GM23338 (cell line): ENCODE measurements around the gene FGF11. TPM values are rescaled to one million over a fixed set of nuclear protein-coding genes. Genes with fewer than 3 reads are reported as not detected.

Experiments used
- ATAC-seq: fragments of 200-7000 bp; cut with Tn5 transposase; 3 replicates; pipeline ENCODE4 v1.9.1; 2020
- DNase-seq: peaks from one replicate; pipeline ENCODE4 v3.0.0-alpha.2; 2015; ENCODE audit warnings: low spot score
- H2AFZ ChIP-seq: fragments of 200-600 bp; sonication (generic); 2 replicates; pipeline ENCODE4 v1.8.0; 2016; ENCODE audit warnings: antibody characterized with exemption, mild to moderate bottlenecking, moderate library complexity
- H3F3A ChIP-seq: fragments of 200-600 bp; sonication (generic); replicated peaks from 2 replicates; pipeline ENCODE4 v1.8.0; 2017; ENCODE audit warnings: antibody characterized with exemption, mixed run types, low read depth
- H3K27ac ChIP-seq: fragments of 200-600 bp; sonication (generic); 2 replicates; pipeline ENCODE4 v1.6.1; 2016; ENCODE audit warnings: low read depth
- H3K27me3 ChIP-seq: fragments of 200-600 bp; sonication (generic); 2 replicates; pipeline ENCODE4 v1.8.0; 2016; ENCODE audit warnings: mild to moderate bottlenecking, mixed run types, moderate library complexity; ENCODE audit not compliant: insufficient read depth
- H3K36me3 ChIP-seq: fragments of 200-600 bp; sonication (generic); 2 replicates; pipeline ENCODE4 v1.8.0; 2016; ENCODE audit warnings: mild to moderate bottlenecking; ENCODE audit not compliant: insufficient read depth
- H3K4me1 ChIP-seq: fragments of 200-600 bp; sonication (generic); 2 replicates; pipeline ENCODE4 v1.8.0; 2016; ENCODE audit warnings: mild to moderate bottlenecking, moderate library complexity; ENCODE audit not compliant: insufficient read depth
- H3K4me2 ChIP-seq: fragments of 200-600 bp; sonication (generic); 2 replicates; pipeline ENCODE4 v1.7.1; 2017; ENCODE audit warnings: mixed run types
- H3K4me3 ChIP-seq: fragments of 200-600 bp; sonication (generic); 2 replicates; pipeline ENCODE4 v1.6.1; 2016; ENCODE audit warnings: mixed run types
- H3K79me2 ChIP-seq: fragments of 200-600 bp; sonication (generic); replicated peaks from 2 replicates; pipeline ENCODE4 v1.8.0; 2017; ENCODE audit warnings: mild to moderate bottlenecking; ENCODE audit not compliant: insufficient read depth
- H3K9me2 ChIP-seq: fragments of 200-600 bp; sonication (generic); 2 replicates; pipeline ENCODE4 v1.8.0; 2017; ENCODE audit not compliant: insufficient read depth
- H4K20me1 ChIP-seq: fragments of 200-600 bp; sonication (generic); replicated peaks from 2 replicates; pipeline ENCODE4 v1.8.0; 2017; ENCODE audit warnings: mild to moderate bottlenecking; ENCODE audit not compliant: insufficient read depth
- H3K27ac Mint-ChIP-seq: 2 replicates; pipeline ENCODE4 v1.8.0; 2020; ENCODE audit warnings: inconsistent platforms, mild to moderate bottlenecking, moderate library complexity, mixed read lengths
- H3K27me3 Mint-ChIP-seq: 3 replicates; pipeline ENCODE4 v1.8.0; 2022; ENCODE audit warnings: low read depth, mild to moderate bottlenecking, moderate library complexity, mixed read lengths, inconsistent platforms; ENCODE audit not compliant: insufficient read depth, poor library complexity
- H3K36me3 Mint-ChIP-seq: 3 replicates; pipeline ENCODE4 v1.8.0; 2021; ENCODE audit warnings: low read depth, mild to moderate bottlenecking, inconsistent platforms, moderate library complexity, mixed read lengths
- H3K4me1 Mint-ChIP-seq: 3 replicates; pipeline ENCODE4 v1.8.0; 2020; ENCODE audit warnings: mild to moderate bottlenecking, inconsistent platforms, mixed read lengths
- H3K4me3 Mint-ChIP-seq: 3 replicates; pipeline ENCODE4 v1.8.0; 2021; ENCODE audit warnings: moderate library complexity, mild to moderate bottlenecking, inconsistent platforms, mixed read lengths
- H3K9me3 Mint-ChIP-seq: 3 replicates; pipeline ENCODE4 v1.8.0; 2020; ENCODE audit warnings: moderate library complexity, mild to moderate bottlenecking, inconsistent platforms, mixed read lengths
- CREB1 ChIP-seq: fragments of 250-450 bp; sonication (Bioruptor Pico); IDR thresholded peaks from 2 replicates; pipeline ENCODE4 v1.5.0; 2020; ENCODE audit warnings: low read depth, mild to moderate bottlenecking, moderate library complexity
- CTCF ChIP-seq, 2 experiments: fragments of 200-600 bp in 1 of 2; sonication (generic) in 1 of 2; conservative IDR thresholded peaks; 2 replicates each; pipeline versions ENCODE4 v1.5.1 to v1.6.1; 2016 to 2017; ENCODE audit warnings: antibody characterized with exemption in 2 of 2, low read depth in 2 of 2, mild to moderate bottlenecking in 2 of 2, moderate library complexity in 1 of 2
- ETS1 ChIP-seq: IDR thresholded peaks from 2 replicates; pipeline ENCODE4 v1.6.1; 2016; ENCODE audit warnings: antibody characterized with exemption
- EZH2 ChIP-seq: fragments of 200-600 bp; sonication (generic); IDR thresholded peaks from one replicate; pipeline ENCODE4 v1.8.0; 2017; ENCODE audit warnings: antibody characterized with exemption, mild to moderate bottlenecking, low read depth; ENCODE audit not compliant: unreplicated experiment
- EZH2phosphoT487 ChIP-seq: fragments of 200-600 bp; sonication (generic); IDR thresholded peaks from one replicate; pipeline ENCODE4 v1.8.1; 2018; ENCODE audit warnings: antibody characterized with exemption; ENCODE audit not compliant: unreplicated experiment
- JUNB ChIP-seq: IDR thresholded peaks from one replicate; pipeline ENCODE4 v1.6.1; 2016; ENCODE audit warnings: antibody characterized with exemption; ENCODE audit not compliant: unreplicated experiment
- NANOG ChIP-seq: IDR thresholded peaks from 2 replicates; pipeline ENCODE4 v1.6.1; 2016; ENCODE audit warnings: antibody characterized with exemption, borderline replicate concordance
- POLR2AphosphoS5 ChIP-seq: IDR thresholded peaks from 2 replicates; pipeline ENCODE4 v1.6.1; 2016; ENCODE audit warnings: antibody characterized with exemption, low read depth
- REST ChIP-seq: IDR thresholded peaks from one replicate; pipeline ENCODE4 v1.6.1; 2018; ENCODE audit warnings: antibody characterized with exemption; ENCODE audit not compliant: unreplicated experiment
- STAT1 ChIP-seq: IDR thresholded peaks from one replicate; pipeline ENCODE4 v1.6.1; 2016; ENCODE audit warnings: antibody characterized with exemption; ENCODE audit not compliant: unreplicated experiment
- ZNF114 ChIP-seq: fragments of 250-450 bp; sonication (Bioruptor Pico); IDR thresholded peaks from 2 replicates; pipeline ENCODE4 v1.5.0; 2020; ENCODE audit warnings: mild to moderate bottlenecking, moderate library complexity
- ZNF331 ChIP-seq: fragments of 250-450 bp; sonication (Bioruptor Pico); IDR thresholded peaks from 2 replicates; pipeline ENCODE4 v1.5.0; 2020; ENCODE audit warnings: low read depth, mild to moderate bottlenecking, moderate library complexity
- ZNF462 ChIP-seq: fragments of 250-450 bp; sonication (Bioruptor Pico); IDR thresholded peaks from 2 replicates; pipeline ENCODE4 v1.5.0; 2020; ENCODE audit warnings: mild to moderate bottlenecking, moderate library complexity
- long read RNA-seq: library from polyadenylated mRNA; unstranded; transcript quantifications from one replicate; pipeline ENCODE4 v2.0.0, GENCODE V29; 2020; ENCODE audit not compliant: unreplicated experiment
- polyA plus RNA-seq: library from polyadenylated mRNA; unstranded; fragments of >200 nt; fragmentation: Nextera tagmentation; extraction: Ambion mirVana; gene quantifications from 2 replicates; pipeline ENCODE4 v1.2.1, GENCODE V29; 2016
- total RNA-seq: library from RNA; depleted of rRNA; stranded (reverse); fragments of >200 nt; shearing (Covaris generic); gene quantifications from 2 replicates; pipeline ENCODE4 v1.2.3, GENCODE V29; 2014; rRNA removed

FGF11 gene
- total RNA-seq, result 16.6 TPM in 2 replicates
- polyA plus RNA-seq, result 11.1 and 13.3 TPM in 2 replicates
- long read RNA-seq, partial matches to known transcripts, result 1 of 6 reads
- long read RNA-seq, other reads (novel, unspliced or antisense), result 1 of 6 reads

GRCh38 chr17:7439462-7440112, at the start of gene FGF11:
Gene FGF11, plus strand, starts transcription at chr17:7439512. Its CDS starts 109 bp downstream, at chr17:7439621.
- Mint-ChIP-seq H3K36me3 (no peaks in the 10 kb centered on the region; the same call in 2 of the 3 replicates), H3K9me3 (no peaks in the 10 kb centered on the region), H3K4me1 (peaks cover 33% of the 10 kb centered on the region), H3K4me3 (peak within 1 kb of the TSS; percentile 96), H3K27me3 (peaks cover 52% of the 10 kb centered on the region), H3K27ac (peak within 1 kb of the TSS; percentile 98)
- ATAC-seq, result no peak; the same call in 2 of the 3 replicates
- Histone ChIP-seq H2AFZ (peak within 1 kb of the TSS; percentile 72), H3K4me2 (peak within 1 kb of the TSS; percentile 76), H3K4me3 (peak within 1 kb of the TSS; percentile 98), H3K4me1 (peaks cover 32% of the 10 kb centered on the region), H3K27ac (peak within 1 kb of the TSS; percentile 95), H3K9me2 (no peaks in the 10 kb centered on the region), H3K27me3 (peaks cover 46% of the 10 kb centered on the region), H3F3A (peaks cover 47% of the 10 kb centered on the region), H3K79me2 (no peaks in the 10 kb centered on the region), H4K20me1 (peaks cover 3% of the 10 kb centered on the region; the same call in 1 of the 2 replicates), H3K36me3 (no peaks in the 10 kb centered on the region)
- TF ChIP-seq POLR2AphosphoS5 (no peak), ETS1 (no peak), STAT1 (no peak), ZNF114 (CRISPR knock-in tag) (no peak), JUNB (no peak), EZH2 (no peak), ZNF462 (CRISPR knock-in tag) (no peak), REST (no peak), CREB1 (CRISPR knock-in tag) (no peak), EZH2phosphoT487 (no peak), NANOG (no peak), CTCF (conservative IDR thresholded peaks at IDR 0.05; ENCODE audit: low read depth in 2 of 2) (no peak), ZNF331 (CRISPR knock-in tag) (no peak)
- peak; percentile 35 for DNase-seq
